Suprapubic skin (tissue), 3 donors: ENCODE data around the gene RAB26.

Experiments used
- EP300 ChIP-seq: sonication (generic); formaldehyde crosslinking; IDR thresholded peaks from one replicate; pipeline ENCODE4 v1.6.1; 2017; ENCODE audit warnings: antibody characterized with exemption
- POLR2A ChIP-seq, 2 donors: fragments of 450-650 bp; IDR thresholded peaks; one replicate each; pipeline ENCODE4 v1.6.1; 2017; ENCODE audit warnings: antibody characterized with exemption in 2 of 2, mild to moderate bottlenecking in 2 of 2, moderate library complexity in 2 of 2
- TF ChIP-seq, protein P1 (sequence below), 2 donors: fragments of 200-600 bp in 1 of 2; fragments of 450-650 bp in 1 of 2; sonication (generic) in 1 of 2; IDR thresholded peaks; one replicate each; pipeline ENCODE4 v1.5.1; 2016 to 2019; ENCODE audit warnings: antibody characterized with exemption in 2 of 2, mild to moderate bottlenecking in 1 of 2, moderate library complexity in 1 of 2

DNA sequence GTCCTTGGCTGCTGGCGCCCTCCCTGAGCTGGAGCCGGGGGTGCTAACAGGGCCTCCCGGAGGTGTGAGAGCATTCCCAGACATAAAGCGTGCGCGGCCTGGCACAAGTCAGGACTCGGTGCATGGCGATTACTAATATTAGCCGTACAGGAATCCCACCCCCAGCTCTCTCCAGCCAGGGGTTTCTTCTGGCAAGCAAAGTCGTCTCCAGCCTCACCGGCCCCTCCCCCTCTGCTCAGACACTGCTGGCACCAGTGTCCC is 43.0 kb downstream of the RAB26 start:
- TF ChIP-seq POLR2A (IDR thresholded peaks at IDR 0.05): no peak
- TF ChIP-seq, protein P1, sequence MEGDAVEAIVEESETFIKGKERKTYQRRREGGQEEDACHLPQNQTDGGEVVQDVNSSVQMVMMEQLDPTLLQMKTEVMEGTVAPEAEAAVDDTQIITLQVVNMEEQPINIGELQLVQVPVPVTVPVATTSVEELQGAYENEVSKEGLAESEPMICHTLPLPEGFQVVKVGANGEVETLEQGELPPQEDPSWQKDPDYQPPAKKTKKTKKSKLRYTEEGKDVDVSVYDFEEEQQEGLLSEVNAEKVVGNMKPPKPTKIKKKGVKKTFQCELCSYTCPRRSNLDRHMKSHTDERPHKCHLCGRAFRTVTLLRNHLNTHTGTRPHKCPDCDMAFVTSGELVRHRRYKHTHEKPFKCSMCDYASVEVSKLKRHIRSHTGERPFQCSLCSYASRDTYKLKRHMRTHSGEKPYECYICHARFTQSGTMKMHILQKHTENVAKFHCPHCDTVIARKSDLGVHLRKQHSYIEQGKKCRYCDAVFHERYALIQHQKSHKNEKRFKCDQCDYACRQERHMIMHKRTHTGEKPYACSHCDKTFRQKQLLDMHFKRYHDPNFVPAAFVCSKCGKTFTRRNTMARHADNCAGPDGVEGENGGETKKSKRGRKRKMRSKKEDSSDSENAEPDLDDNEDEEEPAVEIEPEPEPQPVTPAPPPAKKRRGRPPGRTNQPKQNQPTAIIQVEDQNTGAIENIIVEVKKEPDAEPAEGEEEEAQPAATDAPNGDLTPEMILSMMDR (IDR thresholded peaks at IDR 0.05): no peak
- no peak for TF ChIP-seq EP300
